Ishikawa (cell line): ENCODE data around the gene AIF1L.

Source experiments
- CEBPB ChIP-seq: IDR thresholded peaks from 2 replicates; pipeline ENCODE4 v1.6.1; 2012
- CREB1 ChIP-seq: IDR thresholded peaks from 2 replicates; pipeline ENCODE4 v1.6.1; 2012; ENCODE audit warnings: low read depth
- EGR1 ChIP-seq: IDR thresholded peaks from 2 replicates; pipeline ENCODE4 v1.6.1; 2012
- EP300 ChIP-seq: IDR thresholded peaks from 2 replicates; pipeline ENCODE4 v1.6.1; 2012; ENCODE audit warnings: borderline replicate concordance
- FOXM1 ChIP-seq: IDR thresholded peaks from 2 replicates; pipeline ENCODE4 v1.6.1; 2012; ENCODE audit warnings: low read depth, borderline replicate concordance
- NFIC ChIP-seq: IDR thresholded peaks from 2 replicates; pipeline ENCODE4 v1.6.1; 2012
- RAD21 ChIP-seq: IDR thresholded peaks from 2 replicates; pipeline ENCODE4 v1.6.1; 2012; ENCODE audit warnings: low read depth
- TAF1 ChIP-seq: IDR thresholded peaks from 2 replicates; pipeline ENCODE4 v1.6.1; 2012; ENCODE audit warnings: low read depth, mild to moderate bottlenecking
- TCF12 ChIP-seq: IDR thresholded peaks from 2 replicates; pipeline ENCODE4 v1.6.1; 2012; ENCODE audit warnings: low read depth
- TEAD4 ChIP-seq: IDR thresholded peaks from 2 replicates; pipeline ENCODE4 v1.6.1; 2012
- YY1 ChIP-seq: IDR thresholded peaks from 2 replicates; pipeline ENCODE4 v1.6.1; 2012; ENCODE audit warnings: low read depth
- ZBTB7A ChIP-seq: IDR thresholded peaks from 2 replicates; pipeline ENCODE4 v1.6.1; 2012; ENCODE audit warnings: low read depth
- TF ChIP-seq, protein P1 (sequence below): IDR thresholded peaks from 2 replicates; pipeline ENCODE4 v1.6.1; 2012
- TF ChIP-seq, protein P2 (sequence below): IDR thresholded peaks from 2 replicates; pipeline ENCODE4 v1.6.1; 2012
- TF ChIP-seq, protein P3 (sequence below): IDR thresholded peaks from 2 replicates; pipeline ENCODE4 v1.6.1; 2012; ENCODE audit warnings: low read depth, mild to moderate bottlenecking

The AIF1L gene

DNA sequence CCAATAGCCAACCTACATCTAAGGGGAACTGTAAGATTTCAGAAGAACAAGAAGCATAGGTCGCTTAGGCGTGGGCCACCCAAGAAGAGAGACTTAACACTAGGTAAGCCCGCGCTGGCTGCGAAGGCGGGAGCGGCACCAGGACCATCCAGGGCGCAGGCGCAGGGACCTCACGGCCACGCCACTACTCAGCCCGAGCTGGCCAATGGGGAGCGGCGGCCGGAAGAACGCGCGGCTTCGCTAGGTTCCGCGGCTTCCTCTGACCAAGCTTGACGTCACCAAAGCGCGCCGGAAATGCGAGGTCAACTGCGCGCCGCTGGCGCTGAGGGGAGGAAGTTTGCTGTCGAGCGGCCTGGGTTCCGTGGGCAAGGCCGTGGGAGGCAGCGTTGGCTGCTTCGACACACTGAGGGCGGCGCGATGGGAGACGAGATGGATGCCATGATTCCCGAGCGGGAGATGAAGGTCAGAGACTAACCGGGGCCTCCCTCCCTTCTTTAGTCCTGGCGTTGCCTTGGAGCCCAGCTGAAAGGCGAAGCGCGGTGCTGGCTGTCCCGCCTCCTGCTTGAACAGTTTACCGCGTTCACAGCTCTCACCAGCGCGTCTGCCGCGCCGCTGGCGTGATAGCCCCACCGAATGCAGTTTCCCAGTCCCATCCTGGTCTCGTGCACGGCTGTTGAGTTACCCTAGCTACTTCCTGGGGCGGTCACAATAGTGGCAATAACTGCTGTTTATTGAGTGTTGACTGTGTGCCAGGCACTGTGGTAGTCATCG lies 29.1 kb downstream of the AIF1L start, which contains the start of gene NUP214:
Gene NUP214 (plus strand): TSS at position 299 of the 771 bp plus-strand sequence. CDS start 119 bp downstream, at position 418.
- TF ChIP-seq NFIC (peak; percentile 65; the same call in 1 of the 2 replicates), CEBPB (no peak), YY1 (no peak; the same call in 1 of the 2 replicates), EGR1 (peak; percentile 12; the same call in 1 of the 2 replicates), CREB1 (peak; percentile 100), TEAD4 (peak; percentile 16; the same call in 1 of the 2 replicates), EP300 (no peak), ZBTB7A (no peak), TAF1 (peak; percentile 92), FOXM1 (no peak; the same call in 1 of the 2 replicates), TCF12 (peak; percentile 60), RAD21 (no peak)
- TF ChIP-seq, protein P1, sequence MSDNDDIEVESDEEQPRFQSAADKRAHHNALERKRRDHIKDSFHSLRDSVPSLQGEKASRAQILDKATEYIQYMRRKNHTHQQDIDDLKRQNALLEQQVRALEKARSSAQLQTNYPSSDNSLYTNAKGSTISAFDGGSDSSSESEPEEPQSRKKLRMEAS, result peak; percentile 90
- TF ChIP-seq, protein P2, sequence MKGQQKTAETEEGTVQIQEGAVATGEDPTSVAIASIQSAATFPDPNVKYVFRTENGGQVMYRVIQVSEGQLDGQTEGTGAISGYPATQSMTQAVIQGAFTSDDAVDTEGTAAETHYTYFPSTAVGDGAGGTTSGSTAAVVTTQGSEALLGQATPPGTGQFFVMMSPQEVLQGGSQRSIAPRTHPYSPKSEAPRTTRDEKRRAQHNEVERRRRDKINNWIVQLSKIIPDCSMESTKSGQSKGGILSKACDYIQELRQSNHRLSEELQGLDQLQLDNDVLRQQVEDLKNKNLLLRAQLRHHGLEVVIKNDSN, result peak; percentile 42; the same call in 1 of the 2 replicates
- TF ChIP-seq, protein P3, sequence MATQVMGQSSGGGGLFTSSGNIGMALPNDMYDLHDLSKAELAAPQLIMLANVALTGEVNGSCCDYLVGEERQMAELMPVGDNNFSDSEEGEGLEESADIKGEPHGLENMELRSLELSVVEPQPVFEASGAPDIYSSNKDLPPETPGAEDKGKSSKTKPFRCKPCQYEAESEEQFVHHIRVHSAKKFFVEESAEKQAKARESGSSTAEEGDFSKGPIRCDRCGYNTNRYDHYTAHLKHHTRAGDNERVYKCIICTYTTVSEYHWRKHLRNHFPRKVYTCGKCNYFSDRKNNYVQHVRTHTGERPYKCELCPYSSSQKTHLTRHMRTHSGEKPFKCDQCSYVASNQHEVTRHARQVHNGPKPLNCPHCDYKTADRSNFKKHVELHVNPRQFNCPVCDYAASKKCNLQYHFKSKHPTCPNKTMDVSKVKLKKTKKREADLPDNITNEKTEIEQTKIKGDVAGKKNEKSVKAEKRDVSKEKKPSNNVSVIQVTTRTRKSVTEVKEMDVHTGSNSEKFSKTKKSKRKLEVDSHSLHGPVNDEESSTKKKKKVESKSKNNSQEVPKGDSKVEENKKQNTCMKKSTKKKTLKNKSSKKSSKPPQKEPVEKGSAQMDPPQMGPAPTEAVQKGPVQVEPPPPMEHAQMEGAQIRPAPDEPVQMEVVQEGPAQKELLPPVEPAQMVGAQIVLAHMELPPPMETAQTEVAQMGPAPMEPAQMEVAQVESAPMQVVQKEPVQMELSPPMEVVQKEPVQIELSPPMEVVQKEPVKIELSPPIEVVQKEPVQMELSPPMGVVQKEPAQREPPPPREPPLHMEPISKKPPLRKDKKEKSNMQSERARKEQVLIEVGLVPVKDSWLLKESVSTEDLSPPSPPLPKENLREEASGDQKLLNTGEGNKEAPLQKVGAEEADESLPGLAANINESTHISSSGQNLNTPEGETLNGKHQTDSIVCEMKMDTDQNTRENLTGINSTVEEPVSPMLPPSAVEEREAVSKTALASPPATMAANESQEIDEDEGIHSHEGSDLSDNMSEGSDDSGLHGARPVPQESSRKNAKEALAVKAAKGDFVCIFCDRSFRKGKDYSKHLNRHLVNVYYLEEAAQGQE, result no peak

DNA sequence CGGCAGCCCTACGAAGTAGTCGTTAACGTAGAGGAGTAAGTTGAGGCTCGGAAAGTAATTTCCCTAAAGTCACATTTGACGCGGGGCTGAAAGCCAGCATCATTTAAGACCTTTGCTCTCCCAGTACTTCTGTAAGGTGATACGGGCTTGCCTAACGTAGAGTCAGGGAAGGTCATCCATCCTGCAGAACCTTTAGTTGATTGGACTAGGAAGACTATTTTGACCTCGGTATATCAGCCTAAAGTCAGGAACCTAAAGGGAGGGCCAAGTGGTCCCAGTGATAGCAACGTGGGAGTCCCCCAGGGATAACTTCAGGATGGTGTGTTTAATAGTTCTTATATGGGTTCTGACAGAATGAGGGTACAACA lies 29.7 kb downstream of the AIF1L start:
- no peak for TF ChIP-seq ZBTB7A
- TF ChIP-seq TEAD4, result no peak
- TF ChIP-seq CEBPB, result no peak
- TF ChIP-seq, protein P1, result no peak
- TF ChIP-seq YY1, result no peak
- no peak for TF ChIP-seq RAD21
- TF ChIP-seq, protein P2, result no peak
- no peak for TF ChIP-seq NFIC
- no peak for TF ChIP-seq EP300

DNA sequence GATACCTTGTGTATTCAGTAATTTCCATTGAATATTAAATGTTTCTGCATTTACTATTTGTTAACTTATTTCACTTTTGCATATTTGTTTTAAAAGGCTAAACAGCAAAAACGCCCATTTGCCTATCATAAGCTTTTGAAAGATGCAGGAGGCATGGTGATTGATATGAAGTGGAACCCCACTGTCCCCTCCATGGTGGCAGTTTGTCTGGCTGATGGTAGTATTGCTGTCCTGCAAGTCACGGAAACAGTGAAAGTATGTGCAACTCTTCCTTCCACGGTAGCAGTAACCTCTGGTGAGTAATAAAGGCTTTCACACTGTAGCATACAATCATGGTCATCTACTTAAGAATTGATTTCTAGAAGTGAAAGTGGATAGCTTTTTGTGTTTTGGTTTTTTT lies 32.9 kb downstream of the AIF1L start:
- TF ChIP-seq, protein P1, result no peak
- TF ChIP-seq EGR1 (no peak), RAD21 (no peak), CEBPB (no peak), TEAD4 (no peak), ZBTB7A (no peak), CREB1 (no peak)
- TF ChIP-seq, protein P3, result no peak
- TF ChIP-seq, protein P2, result no peak

DNA sequence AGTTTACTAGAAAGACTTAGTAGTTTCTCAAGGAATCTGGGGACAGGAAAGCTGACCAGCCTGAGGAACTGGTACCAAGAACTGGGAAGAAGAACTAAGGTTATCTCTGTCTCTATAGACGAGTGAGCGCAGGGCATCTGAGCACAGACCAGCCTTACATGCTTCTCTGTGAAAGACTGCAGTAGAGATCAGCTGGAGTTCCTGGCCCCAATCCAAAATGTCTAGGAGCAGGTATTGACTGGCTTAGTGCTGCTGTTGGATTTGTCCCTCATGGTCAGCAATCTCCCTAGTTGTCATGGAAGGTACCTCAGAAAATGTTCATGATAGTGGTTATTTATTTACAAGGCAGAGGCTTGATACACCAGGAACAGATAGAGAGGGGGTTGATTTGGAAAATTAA lies 42.3 kb downstream of the AIF1L start:
- TF ChIP-seq TEAD4 (no peak), TAF1 (no peak), NFIC (peak; percentile 71), ZBTB7A (no peak), FOXM1 (no peak)
- TF ChIP-seq, protein P2, result no peak

DNA sequence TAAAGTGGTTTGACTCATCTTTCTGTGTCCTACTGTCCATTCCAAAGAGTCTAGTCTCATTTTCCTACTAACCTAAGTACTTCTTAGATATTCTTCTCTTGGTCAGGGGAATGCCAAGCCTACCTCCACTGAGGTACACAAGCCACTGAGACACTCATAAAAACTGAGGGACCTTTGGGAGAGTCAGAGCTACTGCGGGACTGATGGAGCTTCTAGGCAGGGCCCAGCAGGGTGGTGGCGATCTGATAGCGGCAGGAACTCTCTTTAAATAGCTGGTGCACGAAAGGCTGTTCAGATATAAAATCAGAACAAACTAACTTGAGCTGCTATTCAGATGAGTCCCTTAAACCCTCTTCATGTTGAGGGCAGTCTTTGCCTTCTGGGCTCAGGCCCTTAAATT lies 43.8 kb downstream of the AIF1L start:
- TF ChIP-seq YY1 (no peak), NFIC (no peak), EGR1 (no peak), RAD21 (no peak), TCF12 (no peak), CEBPB (no peak), ZBTB7A (no peak), FOXM1 (no peak), CREB1 (no peak), EP300 (no peak), TAF1 (no peak)
- TF ChIP-seq, protein P2, result no peak
- TF ChIP-seq, protein P3, result no peak
- TF ChIP-seq, protein P1, result no peak
